HEK293T (cell line): Measurements from ENCODE around the gene RAD23B.

Experiments used
- CTCF ChIA-PET: fragments of 350-600 bp; formaldehyde crosslinking; extraction: SDS; loops from one replicate; lab custom pipeline; 2021; ENCODE audit warnings: antibody characterized with exemption, inconsistent platforms; lab: Yijun Ruan, JAX
- POLR2A ChIA-PET: fragments of 350-600 bp; formaldehyde crosslinking; extraction: SDS; loops from one replicate; lab custom pipeline; 2020; ENCODE audit warnings: antibody characterized with exemption, inconsistent platforms; lab: Yijun Ruan, JAX
- DNase-seq: peaks from one replicate; pipeline ENCODE4 v3.0.0; 2012; ENCODE audit warnings: mixed read lengths; ENCODE audit errors: extremely low spot score
- ARNT ChIP-seq: fragments of 450-650 bp; IDR thresholded peaks from 2 replicates; pipeline ENCODE4 v1.6.1; 2017; ENCODE audit warnings: mild to moderate bottlenecking
- BHLHE40 ChIP-seq: fragments of 450-650 bp; IDR thresholded peaks from 2 replicates; pipeline ENCODE4 v1.6.1; 2016; ENCODE audit warnings: mild to moderate bottlenecking, moderate library complexity, borderline replicate concordance
- CTBP1 ChIP-seq: fragments of 450-650 bp; IDR thresholded peaks from 2 replicates; pipeline ENCODE4 v1.6.1; 2016; ENCODE audit warnings: borderline replicate concordance
- ELF4 ChIP-seq: fragments of 450-650 bp; IDR thresholded peaks from 2 replicates; pipeline ENCODE4 v1.6.1; 2017; ENCODE audit warnings: antibody characterized with exemption
- FOXA1 ChIP-seq: fragments of 450-650 bp; IDR thresholded peaks from 2 replicates; pipeline ENCODE4 v1.6.1; 2016; ENCODE audit warnings: mild to moderate bottlenecking
- FOXK2 ChIP-seq: fragments of 450-650 bp; IDR thresholded peaks from 2 replicates; pipeline ENCODE4 v1.6.1; 2016; ENCODE audit warnings: mild to moderate bottlenecking
- FOXM1 ChIP-seq: fragments of 450-650 bp; IDR thresholded peaks from 2 replicates; pipeline ENCODE4 v1.6.1; 2017; ENCODE audit warnings: mild to moderate bottlenecking, borderline replicate concordance
- HDGF ChIP-seq: fragments of 450-650 bp; IDR thresholded peaks from 2 replicates; pipeline ENCODE4 v1.6.1; 2017; ENCODE audit warnings: antibody characterized with exemption, borderline replicate concordance
- L3MBTL2 ChIP-seq: fragments of 450-650 bp; conservative IDR thresholded peaks from 2 replicates; pipeline ENCODE4 v1.6.1; 2016; ENCODE audit warnings: mild to moderate bottlenecking
- LEF1 ChIP-seq: fragments of 450-650 bp; IDR thresholded peaks from 2 replicates; pipeline ENCODE4 v1.6.1; 2017; ENCODE audit warnings: mild to moderate bottlenecking, borderline replicate concordance
- NFRKB ChIP-seq: fragments of 450-650 bp; IDR thresholded peaks from 2 replicates; pipeline ENCODE4 v1.6.1; 2016; ENCODE audit warnings: mild to moderate bottlenecking, moderate library complexity
- SP1 ChIP-seq: fragments of 450-650 bp; IDR thresholded peaks from 2 replicates; pipeline ENCODE4 v1.6.1; 2017
- SUZ12 ChIP-seq: fragments of 450-650 bp; IDR thresholded peaks from 2 replicates; pipeline ENCODE4 v1.6.1; 2016; ENCODE audit warnings: mild to moderate bottlenecking
- TARDBP ChIP-seq: fragments of 450-650 bp; IDR thresholded peaks from 2 replicates; pipeline ENCODE4 v1.6.1; 2016
- ZNF384 ChIP-seq: fragments of 450-650 bp; IDR thresholded peaks from 2 replicates; pipeline ENCODE4 v1.6.1; 2016
- TF ChIP-seq, protein P1 (sequence below): fragments of 450-650 bp; IDR thresholded peaks from 2 replicates; pipeline ENCODE4 v1.6.1; 2016

RAD23B gene

DNA sequence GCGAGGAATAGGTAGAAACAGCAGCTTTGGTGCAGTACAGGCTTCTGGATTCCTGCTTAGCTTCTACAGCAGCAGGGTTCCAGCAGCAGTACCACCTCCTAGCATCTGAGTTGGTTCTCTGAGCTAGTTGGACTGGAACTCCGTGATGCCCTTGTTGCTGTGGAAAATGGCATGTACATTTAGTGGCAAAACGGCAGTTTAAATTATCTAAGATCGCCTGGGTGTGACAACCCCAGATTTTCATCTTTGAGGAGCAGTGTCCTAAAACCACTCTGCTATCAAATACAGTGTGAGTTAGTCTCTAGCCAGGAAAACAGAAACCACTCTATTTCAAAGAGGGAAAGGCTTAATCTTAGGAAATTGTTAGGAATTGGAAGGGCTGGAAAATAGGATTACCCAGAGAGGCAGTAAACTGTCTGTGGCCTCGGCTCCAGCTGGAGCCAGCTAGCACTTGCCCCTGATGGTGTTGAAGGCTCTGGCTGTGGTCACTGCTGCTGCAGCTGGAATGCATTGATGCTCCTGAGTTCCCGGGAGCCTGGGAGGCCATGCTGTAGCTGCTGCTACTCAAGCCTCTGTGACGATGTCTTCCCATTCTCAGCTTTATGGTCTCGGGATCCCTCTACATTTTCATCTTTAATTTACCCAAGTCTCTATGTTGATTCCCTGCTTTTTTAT lies 29.4 kb downstream of the RAD23B start:
- DNase-seq: no peak
- ChIA-PET CTCF (no interaction called here), POLR2A (no interaction called here)
- TF ChIP-seq CTBP1 (no peak), SP1 (no peak), ELF4 (no peak), FOXM1 (no peak)

DNA sequence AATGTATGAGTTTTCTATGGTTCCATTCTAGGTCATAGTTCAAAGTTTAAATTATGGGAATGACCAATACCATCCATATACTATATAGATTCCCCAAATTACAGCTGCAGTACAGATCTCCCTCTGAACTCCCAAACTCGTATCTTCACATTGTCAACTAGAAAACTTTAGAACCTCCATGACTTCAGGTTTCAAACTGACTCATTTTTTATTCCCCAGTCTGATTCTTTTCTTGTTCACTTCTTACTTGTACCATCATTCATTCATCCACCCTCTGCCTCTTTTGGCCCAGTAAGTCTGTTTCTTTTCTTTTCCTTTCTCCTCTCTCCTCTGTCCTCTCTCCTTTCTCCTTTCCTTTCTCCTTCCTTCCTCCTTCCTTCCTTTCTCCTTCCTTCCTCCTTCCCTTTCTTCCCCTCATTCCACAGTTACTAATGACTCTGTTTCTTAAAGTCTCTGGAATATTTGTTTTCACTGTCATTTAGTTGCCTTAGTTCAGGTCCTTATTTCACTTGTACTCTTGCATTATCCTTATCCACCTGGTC lies 30.5 kb downstream of the RAD23B start:
- ChIA-PET CTCF (no interaction called here), POLR2A (no interaction called here)
- no peak for DNase-seq
- TF ChIP-seq ARNT: no peak

DNA sequence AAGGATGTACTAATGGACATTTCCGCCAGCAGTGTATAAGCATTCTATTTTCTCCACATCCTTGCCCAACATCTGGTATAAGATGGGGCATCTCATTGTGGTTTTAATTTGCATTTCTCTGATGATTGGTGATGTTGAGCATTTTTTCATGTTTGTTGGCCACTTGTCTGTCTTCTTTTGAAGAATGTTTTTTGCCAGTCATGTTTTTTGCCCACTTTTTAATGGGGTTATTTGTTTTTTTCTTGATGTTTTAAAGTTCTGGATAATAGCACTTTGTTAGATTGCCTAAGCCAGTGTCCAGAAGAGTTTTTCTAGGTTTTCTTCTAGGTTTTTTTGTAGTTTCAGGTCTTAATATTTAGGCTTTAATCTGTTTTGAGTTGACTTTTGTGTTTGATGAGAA lies 31.7 kb downstream of the RAD23B start:
- TF ChIP-seq TARDBP (no peak), ARNT (no peak), ZNF384 (no peak)
- POLR2A ChIA-PET: no interaction called here
- CTCF ChIA-PET: interaction anchor here (0.7 kb wide), 1 partner anchor 219 kb away, joined by 4 read pairs; no protein-coding TSS in a partner anchor
- no peak for DNase-seq

DNA sequence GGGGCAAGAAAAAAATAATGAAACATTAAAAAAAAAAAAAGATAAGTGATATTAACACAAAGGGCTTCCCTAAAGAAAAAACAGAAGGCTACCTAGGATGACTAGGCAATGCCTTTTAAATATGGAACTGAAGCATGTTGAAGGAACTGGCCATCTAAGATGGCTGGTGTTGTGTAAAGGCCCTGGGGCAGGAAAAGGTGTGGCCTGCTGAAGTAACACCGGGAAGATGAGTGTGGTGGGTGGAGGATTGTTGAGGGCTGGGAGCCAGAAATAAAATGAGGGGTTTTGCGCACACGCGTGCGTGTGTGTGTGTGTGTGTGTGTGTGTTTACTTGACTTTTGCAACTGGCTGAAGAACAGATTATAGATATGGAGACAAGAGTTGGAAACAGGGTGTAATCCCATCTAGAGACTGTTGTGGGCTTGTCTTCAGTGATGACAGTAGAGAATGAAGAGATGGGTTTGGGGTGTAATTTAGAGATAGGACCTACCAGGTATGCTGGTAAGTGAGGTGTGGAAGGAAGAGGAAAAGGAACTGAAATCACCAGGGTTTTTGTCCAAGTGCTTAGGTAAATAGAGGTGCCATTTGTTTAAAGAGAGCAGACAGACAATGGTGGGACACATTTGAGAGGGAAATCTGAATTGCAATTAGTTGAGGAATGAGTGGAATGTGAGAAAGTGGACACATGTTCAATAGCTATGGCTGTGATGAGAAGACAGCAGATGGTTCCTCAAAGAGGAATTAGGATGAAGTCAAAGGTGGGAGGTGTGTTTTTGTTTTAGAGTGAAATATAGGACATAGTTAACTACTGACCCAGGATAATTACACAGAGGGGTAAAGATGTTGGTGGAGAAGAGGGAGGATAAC lies 33.9 kb downstream of the RAD23B start:
- DNase-seq: no peak
- TF ChIP-seq ZNF384 (no peak), BHLHE40 (no peak), ARNT (no peak), TARDBP (no peak), ELF4 (no peak), FOXK2 (no peak), FOXA1 (no peak), NFRKB (no peak), SP1 (no peak), LEF1 (no peak), L3MBTL2 (no peak), FOXM1 (no peak), SUZ12 (no peak), HDGF (no peak), CTBP1 (no peak)
- TF ChIP-seq, protein P1, sequence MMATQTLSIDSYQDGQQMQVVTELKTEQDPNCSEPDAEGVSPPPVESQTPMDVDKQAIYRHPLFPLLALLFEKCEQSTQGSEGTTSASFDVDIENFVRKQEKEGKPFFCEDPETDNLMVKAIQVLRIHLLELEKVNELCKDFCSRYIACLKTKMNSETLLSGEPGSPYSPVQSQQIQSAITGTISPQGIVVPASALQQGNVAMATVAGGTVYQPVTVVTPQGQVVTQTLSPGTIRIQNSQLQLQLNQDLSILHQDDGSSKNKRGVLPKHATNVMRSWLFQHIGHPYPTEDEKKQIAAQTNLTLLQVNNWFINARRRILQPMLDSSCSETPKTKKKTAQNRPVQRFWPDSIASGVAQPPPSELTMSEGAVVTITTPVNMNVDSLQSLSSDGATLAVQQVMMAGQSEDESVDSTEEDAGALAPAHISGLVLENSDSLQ: no peak
- POLR2A ChIA-PET: no interaction called here
- CTCF ChIA-PET: no interaction called here

DNA sequence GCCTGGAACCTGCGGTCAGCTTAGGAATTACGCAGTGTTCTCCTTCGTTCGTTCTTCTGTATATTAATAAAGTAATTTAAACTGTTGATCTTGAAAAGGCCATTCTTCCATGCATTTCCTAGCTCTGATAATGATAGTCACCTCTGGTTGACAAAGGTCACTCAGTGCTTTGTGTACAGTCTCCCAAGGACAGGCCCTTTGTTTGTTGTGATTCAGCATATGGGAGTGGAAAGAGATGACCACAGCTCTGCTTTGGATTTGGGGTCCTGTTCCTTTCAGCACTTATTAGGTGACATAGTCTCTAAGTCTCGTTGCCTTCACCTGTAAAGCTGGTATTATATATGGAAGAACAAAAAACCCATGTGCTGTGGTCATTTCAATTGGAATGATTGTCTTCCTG lies 39.6 kb downstream of the RAD23B start:
- TF ChIP-seq CTBP1 (no peak), SUZ12 (no peak), SP1 (no peak), FOXA1 (no peak), LEF1 (no peak), BHLHE40 (no peak), L3MBTL2 (no peak), ZNF384 (no peak)
- no peak for DNase-seq
- POLR2A ChIA-PET: interaction anchor here (1.2 kb wide), 1 partner anchor 39 kb away, joined by 4 read pairs; the partner anchor contains the start of gene RAD23B
- CTCF ChIA-PET: interaction anchor here (0.6 kb wide), 1 partner anchor 114 kb away, joined by 4 read pairs; no protein-coding TSS in a partner anchor

DNA sequence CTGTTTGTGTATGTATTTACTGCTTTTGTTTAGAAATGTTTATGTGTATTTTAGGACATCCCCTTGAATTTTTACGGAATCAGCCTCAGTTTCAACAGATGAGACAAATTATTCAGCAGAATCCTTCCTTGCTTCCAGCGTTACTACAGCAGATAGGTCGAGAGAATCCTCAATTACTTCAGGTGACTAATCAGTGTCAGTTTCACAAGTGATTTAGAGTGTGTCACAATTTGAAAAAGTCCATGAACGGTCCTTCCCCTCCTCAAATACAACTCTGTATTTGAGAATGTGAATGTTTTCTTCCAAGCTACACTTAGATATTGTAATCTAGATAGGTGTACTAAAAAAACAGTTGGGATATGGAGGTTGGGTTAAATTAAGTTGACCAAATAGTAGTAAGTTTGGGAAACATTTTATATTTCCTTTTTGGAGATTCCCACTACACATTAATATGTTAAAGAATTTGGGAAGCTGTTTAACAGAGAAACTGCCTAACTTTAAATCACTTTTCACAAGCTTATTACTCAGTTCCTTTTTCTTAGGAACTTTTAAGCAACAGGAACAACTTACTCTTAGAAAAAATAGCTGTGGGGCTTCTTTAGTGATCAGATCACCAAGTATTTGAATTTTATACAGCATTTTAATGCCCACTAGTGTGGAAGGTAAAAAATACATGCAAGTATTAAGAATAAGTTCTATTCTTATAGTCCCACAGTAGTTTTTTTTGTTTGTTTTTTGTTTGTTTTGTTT lies 40.9 kb downstream of the RAD23B start:
- ChIA-PET CTCF (interaction anchor here (2.3 kb wide), 1 partner anchor 17 kb away, joined by 7 read pairs; no protein-coding TSS in a partner anchor), POLR2A (interaction anchor here (1.2 kb wide), 1 partner anchor 13 kb away, joined by 3 read pairs; no protein-coding TSS in a partner anchor)
- TF ChIP-seq HDGF (no peak), CTBP1 (no peak), L3MBTL2 (no peak), FOXK2 (no peak), FOXA1 (no peak), ELF4 (no peak)
- DNase-seq: no peak

DNA sequence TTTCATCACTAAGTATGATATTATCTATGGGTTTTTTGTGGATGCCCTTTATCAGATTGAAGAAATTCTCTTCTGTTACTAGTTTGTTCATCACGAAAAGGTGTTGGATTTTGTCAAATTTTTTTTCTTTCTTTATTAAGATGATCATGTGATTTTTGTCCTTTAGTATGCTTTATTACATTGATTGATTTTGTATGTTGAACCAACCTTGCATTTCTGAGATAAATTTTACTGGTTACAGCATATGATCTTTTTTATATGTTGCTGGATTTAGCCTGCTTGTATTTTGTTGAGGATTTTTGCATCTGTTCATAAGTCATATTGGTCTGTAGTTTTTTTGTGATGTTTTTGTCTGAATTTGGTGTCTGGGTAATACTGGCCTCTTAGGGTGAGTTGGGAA lies 42.8 kb downstream of the RAD23B start:
- POLR2A ChIA-PET: no interaction called here
- no peak for DNase-seq
- no peak for TF ChIP-seq FOXA1
- TF ChIP-seq TARDBP: no peak
- TF ChIP-seq SUZ12: no peak
- TF ChIP-seq, protein P1: no peak
- no peak for TF ChIP-seq ARNT
- TF ChIP-seq FOXK2: no peak
- no peak for TF ChIP-seq CTBP1
- no peak for TF ChIP-seq ELF4
- no peak for TF ChIP-seq LEF1
- no peak for TF ChIP-seq BHLHE40
- TF ChIP-seq L3MBTL2: no peak
- TF ChIP-seq ZNF384: no peak
- TF ChIP-seq NFRKB: no peak
- TF ChIP-seq FOXM1: no peak
- CTCF ChIA-PET: no interaction called here
